Mesothelial cell of epicardium (in vitro differentiated cells): ENCODE results near the gene S100PBP. TPM values are rescaled to one million over a fixed set of nuclear protein-coding genes. Genes with fewer than 3 reads are reported as not detected.
A peak's percentile ranks its signal among the peaks of the same experiment; 100 is the strongest.

ENCODE experiments used
- DNase-seq, 2 experiments: peaks; one replicate each; pipeline ENCODE4 v3.0.0; 2021; ENCODE audit warnings: low spot score in 2 of 2; ENCODE audit not compliant: unreplicated experiment in 2 of 2
- H3K27ac Mint-ChIP-seq: 2 replicates; pipeline ENCODE4 v1.8.0; 2021; ENCODE audit warnings: mixed read lengths
- H3K27me3 Mint-ChIP-seq: 2 replicates; pipeline ENCODE4 v1.8.0; 2021; ENCODE audit warnings: low read depth, mixed read lengths
- H3K36me3 Mint-ChIP-seq: 2 replicates; pipeline ENCODE4 v1.8.0; 2021; ENCODE audit warnings: mixed read lengths
- H3K4me1 Mint-ChIP-seq: 2 replicates; pipeline ENCODE4 v1.8.0; 2021; ENCODE audit warnings: mixed read lengths
- H3K4me3 Mint-ChIP-seq: 2 replicates; pipeline ENCODE4 v1.8.0; 2021; ENCODE audit warnings: mild to moderate bottlenecking, moderate library complexity, mixed read lengths
- H3K9me3 Mint-ChIP-seq: 2 replicates; pipeline ENCODE4 v1.8.0; 2021; ENCODE audit warnings: mixed read lengths
- CTCF ChIP-seq: fragments of 200-600 bp; sonication (generic); IDR thresholded peaks from one replicate; pipeline ENCODE4 v1.5.0; 2021; ENCODE audit warnings: antibody characterized with exemption; ENCODE audit not compliant: unreplicated experiment
- total RNA-seq: library from RNA; stranded (reverse); gene quantifications from 3 replicates; pipeline ENCODE4 v1.2.1, GENCODE V29; 2021

Gene S100PBP
- total RNA-seq, 1 donor from 2014 or later = 66.8 TPM

- Mint-ChIP-seq H3K36me3 (peaks cover 45% of the 10 kb centered on the region), H3K4me3 (no peak overlapping the region), H3K4me1 (peaks cover 4% of the 10 kb centered on the region), H3K27ac (no peak overlapping the region), H3K9me3 (no peaks in the 10 kb centered on the region), H3K27me3 (no peaks in the 10 kb centered on the region)
- no peak for TF ChIP-seq CTCF
- no peak for DNase-seq
Measured at GRCh38 chr1:32828341-32828740, 10.9 kb downstream of the S100PBP start.

- Mint-ChIP-seq H3K27ac (peak overlapping the region; percentile 28), H3K36me3 (peaks cover 54% of the 10 kb centered on the region), H3K4me3 (no peak overlapping the region), H3K4me1 (peaks cover 4% of the 10 kb centered on the region), H3K27me3 (no peaks in the 10 kb centered on the region), H3K9me3 (no peaks in the 10 kb centered on the region)
- no peak for TF ChIP-seq CTCF
- no peak for DNase-seq
Measured at GRCh38 chr1:32830092-32830852, 12.8 kb downstream of the S100PBP start.

GRCh38 chr1:32831878-32832277 is 14.4 kb downstream of the S100PBP start:
- Mint-ChIP-seq H3K27ac (no peak overlapping the region), H3K4me1 (peaks cover 4% of the 10 kb centered on the region), H3K36me3 (peaks cover 50% of the 10 kb centered on the region), H3K4me3 (no peak overlapping the region), H3K9me3 (no peaks in the 10 kb centered on the region), H3K27me3 (no peaks in the 10 kb centered on the region)
- DNase-seq = no peak
- no peak for TF ChIP-seq CTCF

GRCh38 chr1:32848354-32849063 is 31.1 kb downstream of the S100PBP start:
- H3K9me3 Mint-ChIP-seq = peaks cover 3% of the 10 kb centered on the region
- no peak for DNase-seq
- H3K27ac Mint-ChIP-seq = no peak overlapping the region
- peaks cover 19% of the 10 kb centered on the region for H3K36me3 Mint-ChIP-seq
- no peaks in the 10 kb centered on the region for H3K27me3 Mint-ChIP-seq
- no peak for TF ChIP-seq CTCF
- H3K4me1 Mint-ChIP-seq = no peaks in the 10 kb centered on the region
- H3K4me3 Mint-ChIP-seq = no peak overlapping the region

- DNase-seq = no peak
- Mint-ChIP-seq H3K36me3 (peaks cover 33% of the 10 kb centered on the region), H3K27ac (no peak overlapping the region), H3K9me3 (no peaks in the 10 kb centered on the region), H3K4me1 (peaks cover 9% of the 10 kb centered on the region), H3K4me3 (no peak overlapping the region), H3K27me3 (no peaks in the 10 kb centered on the region)
- TF ChIP-seq CTCF = no peak
Measured at GRCh38 chr1:32855861-32856617, 38.6 kb downstream of the S100PBP start.
